GM12878 (cell line): ENCODE results near the gene THBS3. TPM values are rescaled to one million over a fixed set of nuclear protein-coding genes. Genes with fewer than 3 reads are reported as not detected.

Experiments
- CHD4 ChIP-seq: fragments of 200-600 bp; sonication (generic); IDR thresholded peaks from 2 replicates; pipeline ENCODE4 v1.6.1; 2016; ENCODE audit warnings: mild to moderate bottlenecking
- GATAD2B ChIP-seq: fragments of 450-650 bp; conservative IDR thresholded peaks from 2 replicates; pipeline ENCODE4 v1.6.1; 2017; ENCODE audit warnings: low read depth, mild to moderate bottlenecking, moderate library complexity
- MTA2 ChIP-seq: fragments of 450-650 bp; IDR thresholded peaks from 2 replicates; pipeline ENCODE4 v1.6.1; 2016; ENCODE audit warnings: low read depth, mild to moderate bottlenecking, moderate library complexity
- NFYB ChIP-seq: IDR thresholded peaks from 2 replicates; pipeline ENCODE4 v1.6.1; 2011; ENCODE audit warnings: low read depth, mild to moderate bottlenecking, low read length, improper control_type of control experiment, moderate library complexity; ENCODE audit not compliant: insufficient read depth
- NR2C2 ChIP-seq: IDR thresholded peaks from 2 replicates; pipeline ENCODE4 v1.6.1; 2011; ENCODE audit warnings: borderline replicate concordance, low read depth; ENCODE audit not compliant: control insufficient read depth, insufficient read length
- RBBP5 ChIP-seq: fragments of 200-600 bp; sonication (generic); conservative IDR thresholded peaks from 2 replicates; pipeline ENCODE4 v1.6.1; 2016
- SKIL ChIP-seq: fragments of 450-650 bp; IDR thresholded peaks from 2 replicates; pipeline ENCODE4 v1.6.1; 2017; ENCODE audit warnings: mild to moderate bottlenecking, low read depth, inconsistent platforms; ENCODE audit not compliant: poor library complexity, severe bottlenecking
- ZBED1 ChIP-seq: IDR thresholded peaks from 2 replicates; pipeline ENCODE4 v1.6.1; 2016; ENCODE audit warnings: borderline replicate concordance
- ZNF687 ChIP-seq: fragments of 450-650 bp; IDR thresholded peaks from 2 replicates; pipeline ENCODE4 v1.6.1; 2017; ENCODE audit warnings: mild to moderate bottlenecking, moderate library complexity
- polyA plus RNA-seq, 11 experiments: library from polyadenylated mRNA; depleted of rRNA in 4 of 11; unstranded in 6 of 11; stranded (reverse) in 5 of 11; fragments of >200 nt; fragmentation: Nextera tagmentation in 4 of 11; fragmentation: Illumina TruSeq in 1 of 11; extraction: Ambion mirVana in 4 of 11; extraction: Trizol in 1 of 11; gene quantifications; 1 replicate in 1 of 11; 2 replicates in 10 of 11; pipeline versions ENCODE4 v1.2.1 to v1.2.3, GENCODE V29; 2011 to 2016; ENCODE audit warnings: inconsistent platforms in 2 of 11, missing spikeins in 2 of 11, low read depth in 1 of 11
- total RNA-seq, 4 experiments: library from RNA; depleted of rRNA in 3 of 4; stranded (reverse); fragments of >200 nt in 3 of 4; fragmentation: Illumina TruSeq in 1 of 4; extraction: Trizol in 1 of 4; gene quantifications; 2 replicates each; pipeline versions ENCODE4 v1.2.1 to v1.2.3, GENCODE V29; 2013 to 2021
- TF ChIP-seq, protein P1 (sequence below): IDR thresholded peaks from 2 replicates; pipeline ENCODE4 v1.6.1; 2012; ENCODE audit warnings: improper control_type of control experiment, low read depth, low read length; ENCODE audit not compliant: insufficient replicate concordance
- TF ChIP-seq, protein P2 (sequence below): fragments of 150-350 bp; IDR thresholded peaks from 2 replicates; pipeline ENCODE4 v1.6.1; 2016; ENCODE audit warnings: low read depth, low read length
- TF ChIP-seq, protein P3 (sequence below): IDR thresholded peaks from 2 replicates; pipeline ENCODE4 v1.6.1; 2011; ENCODE audit warnings: low read depth, low read length, improper control_type of control experiment, borderline replicate concordance

The THBS3 gene
- total and polyA plus RNA-seq, 10 of the 15 experiments (the other 5 are each of a cell fraction or from before 2014, with no cell fraction given) = 0.66 to 3.6 (median 2.0) TPM

DNA sequence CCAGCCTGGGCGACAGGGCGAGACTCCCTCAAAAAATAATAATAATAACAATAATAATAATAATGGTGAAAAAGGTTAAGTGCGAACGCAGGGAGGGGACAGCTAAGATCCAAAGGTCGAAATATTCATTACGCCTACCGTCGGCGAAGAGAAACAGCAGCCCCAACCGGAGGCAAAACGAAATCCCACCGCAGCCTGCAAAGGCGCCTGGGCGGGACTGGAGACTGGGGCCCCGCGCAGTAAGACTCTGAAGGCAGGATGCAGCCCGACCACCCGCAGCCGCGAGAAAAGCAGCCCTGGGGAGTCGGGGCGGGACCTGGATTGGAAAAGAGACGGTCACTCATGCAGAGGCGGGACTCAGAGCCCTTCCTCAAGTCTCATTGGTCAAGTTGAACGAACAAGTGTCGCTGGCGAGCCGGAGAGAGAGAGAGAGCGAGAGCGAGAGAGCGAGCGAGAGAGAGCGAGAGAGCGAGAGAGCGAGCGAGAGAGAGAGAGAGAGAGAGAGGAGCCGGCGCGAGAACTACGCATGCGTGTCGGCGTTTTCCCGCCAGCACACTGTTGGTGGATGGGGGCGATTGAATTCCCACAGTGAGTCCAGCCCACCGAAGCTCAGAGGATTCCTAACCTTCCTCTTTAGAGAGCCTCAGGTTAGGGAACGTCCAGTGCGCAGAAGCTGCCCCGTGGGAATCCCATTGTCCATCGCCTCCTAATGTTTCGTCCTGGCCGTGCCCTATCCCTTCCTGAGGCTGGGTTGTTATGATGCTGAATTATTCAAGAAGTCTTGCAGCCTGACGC, 36.9 kb upstream of the THBS3 start (continued):
- TF ChIP-seq, protein P1, sequence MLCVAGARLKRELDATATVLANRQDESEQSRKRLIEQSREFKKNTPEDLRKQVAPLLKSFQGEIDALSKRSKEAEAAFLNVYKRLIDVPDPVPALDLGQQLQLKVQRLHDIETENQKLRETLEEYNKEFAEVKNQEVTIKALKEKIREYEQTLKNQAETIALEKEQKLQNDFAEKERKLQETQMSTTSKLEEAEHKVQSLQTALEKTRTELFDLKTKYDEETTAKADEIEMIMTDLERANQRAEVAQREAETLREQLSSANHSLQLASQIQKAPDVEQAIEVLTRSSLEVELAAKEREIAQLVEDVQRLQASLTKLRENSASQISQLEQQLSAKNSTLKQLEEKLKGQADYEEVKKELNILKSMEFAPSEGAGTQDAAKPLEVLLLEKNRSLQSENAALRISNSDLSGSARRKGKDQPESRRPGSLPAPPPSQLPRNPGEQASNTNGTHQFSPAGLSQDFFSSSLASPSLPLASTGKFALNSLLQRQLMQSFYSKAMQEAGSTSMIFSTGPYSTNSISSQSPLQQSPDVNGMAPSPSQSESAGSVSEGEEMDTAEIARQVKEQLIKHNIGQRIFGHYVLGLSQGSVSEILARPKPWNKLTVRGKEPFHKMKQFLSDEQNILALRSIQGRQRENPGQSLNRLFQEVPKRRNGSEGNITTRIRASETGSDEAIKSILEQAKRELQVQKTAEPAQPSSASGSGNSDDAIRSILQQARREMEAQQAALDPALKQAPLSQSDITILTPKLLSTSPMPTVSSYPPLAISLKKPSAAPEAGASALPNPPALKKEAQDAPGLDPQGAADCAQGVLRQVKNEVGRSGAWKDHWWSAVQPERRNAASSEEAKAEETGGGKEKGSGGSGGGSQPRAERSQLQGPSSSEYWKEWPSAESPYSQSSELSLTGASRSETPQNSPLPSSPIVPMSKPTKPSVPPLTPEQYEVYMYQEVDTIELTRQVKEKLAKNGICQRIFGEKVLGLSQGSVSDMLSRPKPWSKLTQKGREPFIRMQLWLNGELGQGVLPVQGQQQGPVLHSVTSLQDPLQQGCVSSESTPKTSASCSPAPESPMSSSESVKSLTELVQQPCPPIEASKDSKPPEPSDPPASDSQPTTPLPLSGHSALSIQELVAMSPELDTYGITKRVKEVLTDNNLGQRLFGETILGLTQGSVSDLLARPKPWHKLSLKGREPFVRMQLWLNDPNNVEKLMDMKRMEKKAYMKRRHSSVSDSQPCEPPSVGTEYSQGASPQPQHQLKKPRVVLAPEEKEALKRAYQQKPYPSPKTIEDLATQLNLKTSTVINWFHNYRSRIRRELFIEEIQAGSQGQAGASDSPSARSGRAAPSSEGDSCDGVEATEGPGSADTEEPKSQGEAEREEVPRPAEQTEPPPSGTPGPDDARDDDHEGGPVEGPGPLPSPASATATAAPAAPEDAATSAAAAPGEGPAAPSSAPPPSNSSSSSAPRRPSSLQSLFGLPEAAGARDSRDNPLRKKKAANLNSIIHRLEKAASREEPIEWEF = no peak
- no peak for TF ChIP-seq CHD4
- TF ChIP-seq, protein P2, sequence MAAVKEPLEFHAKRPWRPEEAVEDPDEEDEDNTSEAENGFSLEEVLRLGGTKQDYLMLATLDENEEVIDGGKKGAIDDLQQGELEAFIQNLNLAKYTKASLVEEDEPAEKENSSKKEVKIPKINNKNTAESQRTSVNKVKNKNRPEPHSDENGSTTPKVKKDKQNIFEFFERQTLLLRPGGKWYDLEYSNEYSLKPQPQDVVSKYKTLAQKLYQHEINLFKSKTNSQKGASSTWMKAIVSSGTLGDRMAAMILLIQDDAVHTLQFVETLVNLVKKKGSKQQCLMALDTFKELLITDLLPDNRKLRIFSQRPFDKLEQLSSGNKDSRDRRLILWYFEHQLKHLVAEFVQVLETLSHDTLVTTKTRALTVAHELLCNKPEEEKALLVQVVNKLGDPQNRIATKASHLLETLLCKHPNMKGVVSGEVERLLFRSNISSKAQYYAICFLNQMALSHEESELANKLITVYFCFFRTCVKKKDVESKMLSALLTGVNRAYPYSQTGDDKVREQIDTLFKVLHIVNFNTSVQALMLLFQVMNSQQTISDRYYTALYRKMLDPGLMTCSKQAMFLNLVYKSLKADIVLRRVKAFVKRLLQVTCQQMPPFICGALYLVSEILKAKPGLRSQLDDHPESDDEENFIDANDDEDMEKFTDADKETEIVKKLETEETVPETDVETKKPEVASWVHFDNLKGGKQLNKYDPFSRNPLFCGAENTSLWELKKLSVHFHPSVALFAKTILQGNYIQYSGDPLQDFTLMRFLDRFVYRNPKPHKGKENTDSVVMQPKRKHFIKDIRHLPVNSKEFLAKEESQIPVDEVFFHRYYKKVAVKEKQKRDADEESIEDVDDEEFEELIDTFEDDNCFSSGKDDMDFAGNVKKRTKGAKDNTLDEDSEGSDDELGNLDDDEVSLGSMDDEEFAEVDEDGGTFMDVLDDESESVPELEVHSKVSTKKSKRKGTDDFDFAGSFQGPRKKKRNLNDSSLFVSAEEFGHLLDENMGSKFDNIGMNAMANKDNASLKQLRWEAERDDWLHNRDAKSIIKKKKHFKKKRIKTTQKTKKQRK = no peak
- peak; percentile 98 for TF ChIP-seq GATAD2B
- TF ChIP-seq ZBED1 = peak; percentile 95
- peak; percentile 96 for TF ChIP-seq SKIL
- TF ChIP-seq ZNF687 = peak; percentile 63
- no peak for TF ChIP-seq RBBP5
- peak; percentile 90 for TF ChIP-seq MTA2
- TF ChIP-seq, protein P3, sequence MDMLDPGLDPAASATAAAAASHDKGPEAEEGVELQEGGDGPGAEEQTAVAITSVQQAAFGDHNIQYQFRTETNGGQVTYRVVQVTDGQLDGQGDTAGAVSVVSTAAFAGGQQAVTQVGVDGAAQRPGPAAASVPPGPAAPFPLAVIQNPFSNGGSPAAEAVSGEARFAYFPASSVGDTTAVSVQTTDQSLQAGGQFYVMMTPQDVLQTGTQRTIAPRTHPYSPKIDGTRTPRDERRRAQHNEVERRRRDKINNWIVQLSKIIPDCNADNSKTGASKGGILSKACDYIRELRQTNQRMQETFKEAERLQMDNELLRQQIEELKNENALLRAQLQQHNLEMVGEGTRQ = no peak
- no peak for TF ChIP-seq NR2C2
- TF ChIP-seq NFYB = peak; percentile 79; the same call in 1 of the 2 replicates
